HUDEP-2 (cell line): ENCODE measurements around the gene ZNF81.
"Not testable (repeated sequence)": the region's sequence is repeated elsewhere in the genome, so short reads cannot be mapped to it uniquely, and the experiment has no call there.

Source experiments
- DNase-seq, 76 experiments: peaks; one replicate each; lab custom pipeline; 2025; ENCODE audit not compliant: unreplicated experiment in 76 of 76; lab: John Stamatoyannopoulos, UW

ZNF81 gene

DNA sequence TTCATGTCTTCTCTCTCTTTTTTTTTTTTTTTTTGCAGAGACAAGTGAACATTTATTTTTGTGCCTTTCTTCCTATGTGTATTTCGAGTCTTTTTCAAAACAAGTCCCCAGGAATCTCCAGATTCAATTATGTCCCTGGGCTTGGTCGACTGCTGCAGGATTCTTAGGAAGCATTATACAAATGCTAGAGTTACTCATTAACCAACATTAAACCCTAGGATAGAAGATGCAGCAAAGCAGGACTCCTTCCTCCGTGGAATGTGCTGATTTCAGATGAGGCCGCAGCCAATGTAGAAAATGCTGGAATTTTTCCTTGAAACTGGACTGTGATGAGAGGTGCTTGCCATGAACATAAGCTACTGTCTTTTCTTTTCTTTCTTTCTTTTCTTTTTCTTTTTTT is 3.4 kb downstream of the ZNF81 start:
- no peak for DNase-seq

DNA sequence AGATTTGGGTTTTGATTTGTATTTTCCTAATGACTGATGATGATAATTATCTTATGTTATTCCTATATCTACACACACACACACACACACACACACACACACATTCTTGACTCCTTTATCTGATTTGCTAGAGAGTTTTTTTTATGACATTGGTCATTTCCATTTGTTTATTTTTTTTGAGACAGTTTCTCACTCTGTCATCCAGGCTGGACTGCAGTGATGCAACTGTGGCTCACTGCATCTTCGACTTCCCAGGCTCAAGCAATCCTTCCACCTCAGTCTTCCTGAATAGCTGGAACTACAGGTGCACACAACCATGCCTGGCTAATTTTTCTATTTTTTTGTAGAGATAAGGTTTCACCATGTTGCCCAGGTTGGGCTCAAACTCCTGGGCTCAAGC is 6.7 kb downstream of the ZNF81 start:
- DNase-seq, result no peak

DNA sequence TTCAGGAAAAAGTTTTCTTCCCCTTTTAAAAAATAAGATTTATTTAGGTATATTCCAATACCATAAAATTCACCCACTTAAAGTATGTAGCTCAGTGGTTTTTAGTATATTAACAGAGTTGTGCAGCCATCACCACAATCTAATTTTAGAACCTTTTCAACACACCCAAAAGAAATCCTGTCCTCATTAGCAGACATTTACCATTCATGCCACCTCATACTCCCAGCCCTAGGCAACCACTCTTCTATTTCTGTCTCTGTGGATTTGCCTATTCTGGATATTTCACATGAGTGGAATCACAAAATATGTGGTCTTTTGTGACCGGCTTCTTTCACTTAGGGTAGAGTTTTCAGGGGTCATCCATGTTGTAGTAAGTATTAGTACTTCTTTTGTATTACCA is 7.4 kb downstream of the ZNF81 start:
- no peak for DNase-seq

DNA sequence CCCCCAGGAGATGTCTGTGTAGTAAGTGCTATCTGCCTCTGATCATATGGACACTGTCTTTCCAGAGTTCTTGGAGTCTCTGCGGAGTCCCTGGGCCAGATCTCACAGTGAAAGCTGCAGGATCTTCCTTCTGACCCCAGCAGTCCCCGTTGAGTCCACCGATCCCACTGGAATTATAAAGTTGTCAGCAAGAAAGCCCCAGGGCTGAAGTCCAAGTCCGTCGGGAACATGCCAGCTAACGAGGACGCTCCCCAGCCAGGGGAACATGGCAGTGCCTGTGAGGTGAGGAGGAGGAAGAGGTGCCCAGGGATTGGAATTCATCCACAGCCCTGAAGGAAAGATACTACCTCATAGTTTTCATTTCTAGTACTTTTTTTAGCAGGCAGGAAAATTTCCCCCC is 9.3 kb downstream of the ZNF81 start:
- DNase-seq, result no peak

DNA sequence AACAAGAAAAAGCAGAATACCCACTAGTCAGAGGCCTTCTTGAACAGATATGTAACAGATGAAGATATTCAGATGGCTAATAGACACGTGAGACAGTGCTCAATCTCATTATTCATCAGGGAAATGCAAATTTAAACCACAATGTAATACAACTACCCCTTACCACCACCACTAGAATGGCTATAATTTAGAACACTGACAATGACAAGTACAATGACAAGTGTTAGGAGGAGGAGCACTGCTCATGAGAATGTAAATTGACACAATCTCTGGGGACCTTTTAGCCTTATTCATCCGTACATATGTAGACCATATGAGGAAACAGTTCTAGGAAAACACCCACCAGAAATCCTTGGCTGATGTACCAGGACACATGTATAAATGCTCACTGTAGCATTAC is 13.1 kb downstream of the ZNF81 start:
- no peak for DNase-seq

DNA sequence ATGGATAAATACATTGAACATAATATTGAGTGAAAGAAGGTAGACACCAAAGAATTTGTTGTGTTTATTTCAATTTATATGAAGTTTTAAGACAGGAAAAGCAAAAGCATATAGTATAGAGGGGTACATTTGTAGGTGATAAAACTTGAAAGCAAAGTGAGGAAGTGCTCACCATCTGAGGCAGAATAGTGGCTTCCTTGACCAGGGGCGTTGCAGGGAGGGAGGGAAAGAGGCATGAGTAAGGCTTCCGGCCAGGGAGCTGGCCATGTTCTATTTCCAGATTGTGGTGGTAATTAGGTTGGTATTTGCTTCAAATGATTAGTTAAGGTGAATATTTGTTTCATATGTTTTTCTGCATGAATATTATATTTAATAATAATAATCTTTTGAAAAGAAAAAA is 13.7 kb downstream of the ZNF81 start:
- DNase-seq, result not testable (repeated sequence)

DNA sequence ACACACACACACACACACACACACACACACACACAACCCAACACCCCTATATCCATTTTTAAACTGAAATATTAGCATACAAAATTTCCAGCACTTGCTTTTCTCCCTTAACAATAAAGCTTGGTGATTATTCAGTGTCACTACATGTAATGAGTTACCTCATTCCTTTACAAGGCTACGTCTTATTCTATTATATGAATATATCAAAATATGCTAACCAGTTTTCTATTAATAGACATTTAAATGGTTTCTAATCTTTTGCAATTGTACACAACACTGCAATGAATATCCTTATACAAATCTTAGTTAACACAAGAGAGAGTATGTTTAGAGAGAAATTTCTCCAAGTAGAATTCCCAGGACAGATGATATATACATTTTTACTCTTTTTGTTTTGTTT is 14.2 kb downstream of the ZNF81 start:
- DNase-seq, result no peak

DNA sequence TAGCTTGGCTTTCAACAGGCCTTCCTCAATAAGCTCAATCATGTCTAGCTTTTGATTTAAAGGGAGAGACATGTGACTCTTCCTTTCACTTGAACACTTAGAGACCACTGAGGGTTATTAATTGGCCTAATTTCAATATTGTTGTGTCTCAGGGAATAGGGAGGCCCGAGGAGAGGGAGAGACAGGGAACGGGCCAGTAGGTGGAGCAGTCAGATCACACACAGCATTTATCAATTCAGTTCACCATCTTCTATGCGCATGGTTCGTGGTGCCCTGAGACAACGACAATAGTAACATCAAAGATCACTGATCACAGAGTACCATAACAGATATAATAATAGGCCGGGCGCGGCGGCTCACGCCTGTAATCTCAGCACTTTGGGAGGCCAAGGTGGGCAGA is 17.8 kb downstream of the ZNF81 start:
- peak in 2 of 76 experiments; percentile 1 to 6 for DNase-seq

DNA sequence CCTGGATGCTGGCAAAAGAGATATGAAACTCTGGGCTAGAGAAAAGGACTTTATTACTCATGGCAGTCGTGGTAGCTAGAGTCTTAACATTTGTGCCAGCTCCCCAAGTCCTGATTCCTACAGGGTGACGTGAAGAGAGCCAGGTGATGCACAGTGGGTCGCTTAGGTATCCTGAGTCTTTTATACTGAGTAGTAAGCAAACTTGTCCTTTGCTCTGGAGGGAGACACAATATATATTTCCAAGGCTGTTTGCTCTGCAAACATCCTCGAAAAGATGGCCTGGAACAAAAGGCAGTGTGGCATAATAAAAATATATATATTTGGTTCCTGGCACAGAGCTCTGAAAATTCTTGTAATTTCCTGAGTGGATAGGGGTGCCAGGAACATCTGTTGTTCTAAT is 23.0 kb downstream of the ZNF81 start:
- DNase-seq, result no peak

DNA sequence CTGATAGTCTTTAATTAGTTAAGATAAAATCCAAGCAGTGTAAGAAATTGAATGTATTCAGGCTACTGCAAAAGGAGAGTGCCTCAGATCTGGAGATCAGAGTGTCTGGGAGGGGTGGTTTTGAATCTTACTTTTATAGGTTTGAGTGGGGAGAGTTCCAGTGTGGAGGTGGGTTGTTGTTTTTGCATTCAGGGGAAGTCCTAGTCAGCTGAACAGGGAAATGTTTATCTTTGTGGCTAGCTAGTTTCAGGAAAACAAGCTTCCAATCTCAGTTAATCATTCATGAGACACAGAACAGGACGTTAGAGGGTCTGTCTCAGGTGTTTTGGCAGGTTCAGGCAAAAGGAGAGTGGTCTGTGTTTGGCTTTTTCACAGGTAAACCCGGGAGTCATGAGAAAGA is 26.0 kb downstream of the ZNF81 start:
- no peak for DNase-seq

DNA sequence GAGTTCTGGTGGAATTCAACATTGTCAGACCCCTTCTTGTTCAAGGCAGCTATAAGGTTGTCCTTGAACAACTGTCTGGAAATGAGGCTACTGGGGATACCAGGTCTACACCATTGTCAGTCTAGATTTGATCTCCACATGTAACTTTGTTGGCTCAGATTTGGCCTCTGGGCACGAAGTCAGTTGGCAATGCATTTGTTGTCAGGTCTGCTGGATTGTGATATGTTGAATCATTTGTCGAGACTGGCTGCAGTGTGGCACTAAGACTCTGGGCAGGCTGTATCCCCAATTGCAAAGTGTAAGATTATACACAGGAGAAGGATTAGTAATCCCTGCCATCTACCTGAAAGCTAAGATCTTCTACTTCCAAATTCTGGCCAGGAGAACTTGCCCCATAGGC is 26.5 kb downstream of the ZNF81 start:
- DNase-seq, result peak in 7 of 76 experiments; percentile 0 to 18 (median 2)

DNA sequence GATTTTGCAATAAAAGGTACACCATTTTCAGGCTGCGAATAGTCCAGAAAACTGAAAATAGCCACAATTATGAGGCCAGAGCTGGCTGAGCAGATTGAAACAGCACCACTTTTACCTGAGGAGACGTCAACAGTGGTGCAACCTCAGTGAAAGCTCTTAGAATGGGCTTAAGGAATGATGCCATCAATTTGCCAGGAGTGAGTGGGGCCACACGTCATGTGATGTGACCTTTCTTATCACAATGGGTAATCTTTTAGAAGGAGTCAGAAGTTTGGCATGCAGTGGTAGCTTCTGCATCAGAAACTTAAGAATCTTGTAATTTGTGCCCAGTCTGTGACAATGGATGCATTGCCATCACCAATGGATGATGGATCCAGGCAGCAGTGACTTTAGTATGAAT is 27.6 kb downstream of the ZNF81 start:
- no peak for DNase-seq

DNA sequence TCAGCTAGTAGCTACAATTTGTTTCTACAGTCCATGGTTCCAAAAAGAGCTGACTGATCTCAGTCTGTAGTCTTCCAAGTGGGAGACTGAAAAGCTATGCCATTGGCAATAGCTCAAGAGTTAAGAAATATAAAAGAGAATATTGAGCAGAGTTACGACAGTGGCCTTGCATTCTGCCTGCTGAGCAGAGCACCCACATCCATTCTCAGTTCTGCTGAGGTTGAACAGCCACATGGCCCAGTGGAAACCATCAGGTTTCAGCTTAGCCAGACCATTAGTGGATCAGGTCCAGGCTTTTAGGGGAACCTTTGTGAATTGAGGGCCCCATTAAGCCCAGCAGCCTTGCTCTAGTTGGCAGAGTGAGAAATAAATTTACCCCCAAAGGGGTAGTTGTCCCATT is 28.1 kb downstream of the ZNF81 start:
- no peak for DNase-seq

DNA sequence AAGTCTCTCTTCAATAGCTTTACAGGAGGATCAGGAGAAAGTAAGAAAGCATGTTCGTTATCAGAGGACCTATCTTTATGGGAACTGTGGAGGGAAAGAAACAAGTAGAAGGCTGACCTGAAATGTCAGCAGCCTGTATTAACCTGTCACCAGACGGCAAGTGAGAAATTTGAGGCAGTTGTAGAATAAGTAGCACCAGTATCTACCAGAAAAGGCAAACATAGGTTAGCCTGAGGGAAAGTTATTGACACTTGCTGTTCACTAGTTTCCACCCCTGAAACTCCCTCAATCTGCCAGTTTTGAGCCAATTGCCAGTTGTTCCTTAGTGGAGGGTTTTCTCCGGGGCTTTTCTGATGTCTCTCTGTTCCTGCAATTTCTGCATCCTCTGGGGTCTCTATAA is 36.4 kb downstream of the ZNF81 start:
- no peak for DNase-seq

DNA sequence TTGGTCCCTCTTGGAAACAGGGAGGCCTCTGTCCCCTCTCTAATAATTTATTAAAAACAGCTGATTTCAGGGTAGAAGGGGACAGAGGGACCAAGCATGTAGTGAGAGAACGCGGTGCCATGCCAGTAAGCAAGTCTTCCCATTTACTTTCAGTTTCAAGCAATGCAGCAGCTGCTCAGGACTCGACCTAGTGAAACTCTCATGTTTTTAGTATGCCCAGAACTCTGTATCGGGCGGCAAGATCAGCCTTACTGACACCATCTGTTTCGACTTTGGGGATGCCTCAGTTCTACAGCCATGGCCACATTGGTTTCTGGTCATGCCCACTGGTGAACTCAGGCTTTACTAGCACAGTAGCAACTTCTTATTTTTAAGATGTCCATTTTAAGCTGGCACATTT is 40.6 kb downstream of the ZNF81 start:
- DNase-seq, result no peak

DNA sequence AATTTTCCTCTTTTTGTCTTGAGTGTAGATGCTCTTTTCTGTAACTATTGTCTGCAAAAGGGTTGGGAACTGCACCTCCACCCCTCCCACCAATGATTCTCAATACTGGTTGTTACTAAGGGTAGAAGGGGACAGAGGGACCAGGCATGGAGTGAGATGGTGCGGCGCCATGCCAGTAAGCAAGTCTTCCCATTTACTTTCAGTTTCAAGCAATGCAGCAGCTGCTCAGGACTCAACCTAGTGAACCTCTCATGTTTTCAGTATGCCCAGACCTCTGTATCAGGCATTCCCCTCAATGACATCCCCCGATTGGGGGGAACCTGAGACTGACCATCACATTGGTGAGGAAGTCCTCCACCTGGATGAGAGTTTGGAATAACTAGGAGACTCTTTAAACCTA is 41.5 kb downstream of the ZNF81 start:
- DNase-seq, result no peak

DNA sequence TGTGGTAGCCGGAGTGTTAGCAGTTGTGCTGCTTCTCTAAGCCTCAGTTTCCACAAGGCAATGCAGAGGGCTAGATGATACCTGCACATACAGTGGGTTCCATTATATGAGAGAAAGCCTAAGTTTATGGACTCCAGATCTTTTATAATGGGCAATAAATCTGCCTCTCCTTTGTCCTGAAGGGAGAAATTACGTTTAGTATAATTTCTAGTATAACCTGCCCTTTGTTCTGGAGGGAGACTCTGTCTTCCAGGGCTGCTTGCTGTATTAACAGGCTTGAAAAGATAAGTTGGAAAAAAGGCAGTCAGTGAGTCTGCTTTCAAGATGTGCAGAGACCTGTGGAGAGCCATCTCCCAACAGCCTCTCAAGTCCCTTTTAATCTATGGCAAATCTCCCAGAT is 42.8 kb downstream of the ZNF81 start:
- no peak for DNase-seq

DNA sequence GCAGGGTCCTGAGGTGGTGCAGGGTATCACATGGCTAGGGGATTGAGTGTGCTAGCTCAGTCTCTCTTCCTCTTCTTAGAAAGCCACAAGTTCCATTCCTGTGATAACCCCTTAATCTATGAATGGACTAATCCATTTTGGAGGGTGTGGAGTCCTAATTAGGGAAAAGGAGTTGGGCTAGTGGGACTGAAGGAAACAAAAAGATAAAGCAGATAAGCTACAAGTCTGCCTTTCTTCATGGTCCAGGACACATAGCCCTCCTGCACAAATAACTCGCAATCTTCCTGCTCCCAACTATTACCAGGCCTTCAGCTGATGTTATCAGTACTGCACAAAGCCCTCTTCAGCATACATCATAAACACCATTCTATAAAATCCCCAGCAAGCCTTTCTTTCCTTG is 44.2 kb downstream of the ZNF81 start:
- DNase-seq, result no peak

DNA sequence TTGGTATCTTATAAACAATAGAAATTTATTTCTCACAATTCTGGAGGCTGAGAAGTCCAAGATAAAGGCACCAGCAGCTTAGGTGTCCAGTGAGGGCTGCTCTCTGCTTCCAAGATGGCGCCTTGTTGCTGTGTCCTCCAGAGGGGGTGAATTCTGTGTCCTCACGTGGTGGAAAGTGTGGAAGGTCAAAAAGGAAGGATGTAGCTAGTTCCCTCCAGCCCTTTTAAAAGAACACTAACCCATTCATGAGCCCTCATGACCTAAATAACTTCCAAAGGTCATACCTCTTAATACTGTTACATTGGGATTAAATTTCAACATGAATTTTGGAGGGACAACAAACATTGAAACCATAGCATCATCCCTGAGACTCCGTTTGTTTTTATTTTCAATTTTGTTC is 48.8 kb downstream of the ZNF81 start:
- DNase-seq, result no peak

DNA sequence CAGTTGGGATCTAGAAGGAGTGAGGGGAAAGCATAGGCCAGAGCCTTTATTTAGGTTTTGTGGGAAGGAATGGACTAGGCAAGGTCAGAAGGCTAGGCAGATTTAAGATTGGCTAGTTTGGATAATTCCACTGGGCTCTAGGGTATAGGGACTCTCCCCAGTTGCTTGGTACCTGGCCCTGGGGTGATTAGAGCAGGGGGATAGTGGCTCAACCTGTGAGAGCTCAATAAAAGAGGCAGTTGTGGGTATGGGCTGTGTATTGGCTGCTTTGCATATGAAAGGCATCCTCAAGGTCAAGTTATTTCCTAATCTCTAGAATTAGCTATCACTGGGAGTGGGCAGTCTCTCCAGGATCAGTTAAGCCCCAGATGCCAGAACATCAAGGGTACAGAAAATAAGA is 61.3 kb downstream of the ZNF81 start:
- no peak for DNase-seq

DNA sequence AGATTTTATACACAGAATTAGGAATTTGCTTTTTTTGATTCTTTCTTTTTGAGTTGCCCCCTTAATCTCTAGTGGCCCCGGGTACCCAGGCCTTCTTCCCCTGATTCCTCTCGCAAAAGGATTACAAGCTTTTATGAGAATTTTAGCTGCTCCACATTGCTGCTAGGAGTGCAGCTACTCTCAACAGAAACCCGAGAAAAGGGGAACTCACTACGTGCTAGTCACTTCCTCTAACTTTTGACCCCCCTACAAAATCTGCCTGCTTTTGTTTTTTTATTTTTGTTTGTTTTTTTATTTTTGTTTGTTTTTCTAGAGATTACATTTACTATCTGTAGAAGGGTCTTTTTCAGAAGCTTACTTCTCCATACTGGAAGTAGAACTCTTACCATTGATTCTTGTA is 64.1 kb downstream of the ZNF81 start:
- DNase-seq, result no peak

DNA sequence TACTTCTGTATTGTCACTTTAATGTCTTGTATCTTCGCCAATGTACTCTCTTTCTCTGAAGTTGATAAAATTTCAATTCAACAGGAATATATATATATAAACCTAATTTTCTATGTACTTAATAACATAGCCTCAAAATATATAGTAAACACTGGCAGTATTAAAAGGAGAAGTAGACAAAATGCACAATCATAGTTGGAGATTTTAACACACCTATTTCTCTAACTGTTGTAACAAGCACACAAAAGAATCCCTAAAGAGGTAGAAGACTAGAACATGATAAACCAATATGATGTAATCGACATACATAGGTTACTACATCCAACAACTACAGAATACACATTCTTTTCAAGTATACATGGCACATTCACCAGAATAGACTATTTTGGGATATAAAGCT is 65.5 kb downstream of the ZNF81 start:
- DNase-seq, result no peak

DNA sequence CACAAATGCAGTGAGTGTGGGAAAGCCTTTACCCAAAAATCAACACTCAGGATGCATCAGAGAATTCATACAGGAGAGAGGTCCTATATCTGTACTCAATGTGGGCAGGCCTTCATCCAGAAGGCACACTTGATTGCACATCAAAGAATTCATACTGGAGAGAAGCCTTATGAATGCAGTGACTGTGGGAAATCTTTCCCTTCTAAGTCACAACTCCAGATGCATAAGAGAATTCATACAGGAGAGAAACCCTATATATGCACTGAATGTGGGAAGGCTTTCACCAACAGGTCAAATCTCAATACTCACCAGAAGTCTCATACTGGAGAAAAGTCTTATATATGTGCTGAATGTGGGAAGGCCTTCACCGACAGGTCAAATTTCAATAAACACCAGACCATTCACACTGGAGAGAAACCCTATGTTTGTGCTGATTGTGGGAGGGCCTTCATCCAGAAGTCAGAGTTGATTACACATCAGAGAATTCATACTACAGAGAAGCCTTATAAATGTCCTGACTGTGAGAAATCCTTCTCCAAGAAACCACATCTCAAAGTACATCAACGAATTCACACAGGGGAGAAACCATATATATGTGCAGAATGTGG is 79.3 kb downstream of the ZNF81 start:
- no peak for DNase-seq
